NT2/D1 (cell line): Measurements from ENCODE around the gene JMJD4.

Source experiments
- SUZ12 ChIP-seq: IDR thresholded peaks from 2 replicates; pipeline ENCODE4 v1.6.1; 2011; ENCODE audit not compliant: insufficient read length, insufficient read depth; ENCODE audit errors: extremely low read depth
- YY1 ChIP-seq: IDR thresholded peaks from 2 replicates; pipeline ENCODE4 v1.6.1; 2011; ENCODE audit not compliant: insufficient read length, insufficient read depth
- ZNF274 ChIP-seq: IDR thresholded peaks from 2 replicates; pipeline ENCODE4 v1.6.1; 2011; ENCODE audit warnings: mild to moderate bottlenecking, low read depth, low read length

DNA sequence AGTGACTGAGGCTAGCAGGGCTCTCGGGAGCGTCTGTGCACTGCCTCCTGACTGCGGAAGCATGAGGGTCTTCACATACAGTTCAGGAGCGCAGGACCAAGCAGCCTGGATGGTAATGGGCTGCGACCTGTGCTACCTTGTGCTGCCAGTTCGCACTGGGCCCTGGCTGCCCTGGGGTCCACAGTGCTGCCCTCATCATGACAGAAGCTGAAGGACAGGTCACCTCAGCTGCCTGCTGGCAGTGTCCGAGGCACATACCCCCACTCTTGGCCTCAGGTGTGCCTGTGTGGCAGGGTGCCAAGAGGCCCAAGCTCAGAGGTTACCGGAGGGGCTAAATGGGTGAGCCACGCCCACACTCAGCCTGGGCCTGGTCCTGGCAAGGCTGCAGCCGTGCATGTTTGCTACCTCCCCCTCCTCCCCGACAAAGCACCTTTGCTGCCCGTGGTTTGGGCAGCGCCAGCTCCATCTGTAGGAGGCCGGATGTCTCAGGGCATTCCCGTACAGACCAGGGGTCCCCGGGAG lies 4.4 kb downstream of the JMJD4 start:
- no peak for TF ChIP-seq YY1
- no peak for TF ChIP-seq ZNF274
- no peak for TF ChIP-seq SUZ12
